Superior temporal gyrus (tissue), 1 donor: ENCODE results near the gene PLA2R1.

Source experiments
- DNase-seq: peaks from one replicate; pipeline ENCODE4 v3.0.0-alpha.2; 2016; ENCODE audit errors: extremely low spot score

Gene PLA2R1

DNA sequence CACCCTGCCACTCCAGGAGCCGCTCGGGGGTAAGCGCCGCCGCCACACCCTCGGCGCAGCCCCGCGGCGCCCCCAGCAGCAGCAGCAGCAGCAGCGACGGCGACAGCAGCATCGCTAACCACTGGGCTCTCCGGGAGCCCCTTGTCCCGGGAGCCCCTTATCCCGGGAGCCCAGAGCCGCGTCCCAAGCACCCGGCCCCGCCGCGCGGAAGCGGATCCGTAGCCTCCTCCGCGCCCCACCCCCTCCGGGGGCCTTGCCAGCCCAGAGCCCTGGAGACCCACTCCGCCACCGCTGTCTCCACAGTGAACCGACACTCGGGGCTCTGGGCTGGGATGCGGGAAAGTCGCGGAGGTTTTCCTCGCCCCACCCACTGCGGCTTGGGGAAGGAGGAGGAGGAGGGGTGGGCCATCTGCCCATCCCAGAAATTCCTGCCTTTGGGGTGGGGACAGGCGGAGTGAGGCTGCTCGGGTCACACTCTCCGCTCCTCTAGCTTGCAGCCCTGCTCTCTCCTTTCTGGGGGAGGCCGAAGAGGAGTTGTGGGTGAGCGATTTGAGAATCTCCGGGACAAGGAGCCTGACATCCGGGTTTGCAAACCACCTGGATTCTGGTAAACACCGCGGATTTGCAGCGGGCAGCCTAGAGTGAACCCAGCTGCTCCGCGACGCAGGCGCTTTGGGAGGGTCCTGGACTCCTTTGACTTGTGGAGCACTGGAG lies at the start of gene PLA2R1:
Gene PLA2R1, minus strand, starts transcription at position 324 of the 714 bp plus-strand sequence. Its CDS starts 212 bp downstream, at position 112.
- DNase-seq = no peak

DNA sequence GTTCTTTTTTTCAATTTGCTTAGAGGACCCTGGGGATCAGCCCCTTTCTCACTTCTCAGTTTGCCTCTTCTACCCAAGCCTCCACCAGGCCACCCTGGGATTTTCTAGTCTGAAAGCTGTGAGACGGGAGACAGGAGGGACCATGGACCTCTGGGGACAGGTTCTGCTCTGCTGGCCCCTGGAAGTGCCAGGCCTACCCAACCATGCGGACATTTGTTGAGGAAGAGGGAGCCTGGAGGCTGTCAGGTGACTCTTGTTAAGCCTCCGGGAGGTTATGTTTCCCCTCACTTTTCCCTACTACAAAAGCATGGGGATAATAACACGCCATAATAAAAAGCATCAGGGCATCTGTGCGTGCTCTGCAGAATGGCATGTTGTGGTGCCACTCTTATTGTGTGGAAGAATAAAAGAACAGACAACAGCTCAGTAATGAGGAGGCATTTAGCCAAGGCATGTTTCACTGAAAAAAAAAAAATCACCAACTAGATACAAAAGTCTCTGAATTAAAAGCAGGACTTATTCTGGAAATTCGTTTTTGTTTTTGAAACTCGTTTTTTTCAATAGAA lies 48.3 kb upstream of the PLA2R1 start:
- no peak for DNase-seq

DNA sequence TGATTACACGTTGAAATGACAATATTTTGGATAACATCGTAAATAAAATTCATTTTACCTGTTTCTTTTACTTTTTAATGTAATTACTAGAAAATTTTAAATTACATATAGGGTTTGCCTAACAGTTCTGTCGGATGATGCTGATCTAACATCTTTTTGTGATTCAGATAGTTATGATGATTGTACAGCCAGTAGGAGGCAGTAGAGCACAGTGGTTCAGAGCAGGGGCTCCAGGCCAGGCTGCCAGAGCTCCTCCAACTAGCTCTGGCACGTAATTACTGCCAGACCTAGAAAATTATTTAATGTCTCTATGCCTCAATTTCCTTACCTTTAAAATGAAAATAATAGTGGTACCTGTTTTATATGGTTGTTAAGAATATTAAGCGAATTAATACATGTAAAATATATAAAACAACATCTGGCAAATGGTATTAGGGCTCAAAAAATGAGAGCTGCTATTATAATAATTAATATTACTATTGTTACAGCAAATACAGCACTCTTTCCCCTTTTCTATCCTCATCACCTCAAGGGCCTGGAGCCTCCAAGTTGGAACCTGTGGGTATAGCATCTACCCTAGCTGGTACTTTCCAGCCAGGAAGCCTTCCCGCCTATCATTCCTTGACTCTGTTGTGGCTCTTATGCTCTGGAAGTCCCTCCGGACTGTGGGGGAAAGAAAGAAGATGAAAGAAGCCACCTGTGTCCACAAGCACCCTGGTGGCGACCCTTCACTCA lies 47.7 kb upstream of the PLA2R1 start:
- peak; percentile 87 for DNase-seq

- no peak for DNase-seq
Observed at GRCh38 chr2:160109243-160109642, 46.8 kb upstream of the PLA2R1 start.

- DNase-seq = no peak
Observed at GRCh38 chr2:160108646-160109045, 46.2 kb upstream of the PLA2R1 start.

- DNase-seq = no peak
Observed at GRCh38 chr2:160105366-160105765, 43.0 kb upstream of the PLA2R1 start.

DNA sequence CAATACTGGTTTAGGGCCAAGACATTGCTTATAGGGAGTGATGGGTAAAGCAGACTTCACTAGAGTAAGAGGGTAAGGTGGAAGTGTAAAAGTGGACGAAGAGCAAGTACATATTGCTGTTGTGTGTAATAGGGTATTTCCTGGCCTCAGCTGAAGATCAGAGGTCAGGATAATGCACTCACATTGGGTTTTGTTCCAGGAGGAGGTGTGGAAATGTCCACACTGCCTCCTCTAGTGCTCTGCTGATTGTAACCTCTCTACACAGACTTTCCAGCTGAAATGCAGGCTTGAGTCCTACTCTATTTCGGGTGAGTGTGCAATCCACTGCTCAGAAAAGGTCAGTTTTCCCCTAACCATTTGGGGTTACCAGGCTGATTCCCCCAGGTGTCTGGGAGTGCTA lies 41.7 kb upstream of the PLA2R1 start:
- DNase-seq = no peak

- DNase-seq = no peak
Observed at GRCh38 chr2:160097326-160097725, 34.9 kb upstream of the PLA2R1 start.

DNA sequence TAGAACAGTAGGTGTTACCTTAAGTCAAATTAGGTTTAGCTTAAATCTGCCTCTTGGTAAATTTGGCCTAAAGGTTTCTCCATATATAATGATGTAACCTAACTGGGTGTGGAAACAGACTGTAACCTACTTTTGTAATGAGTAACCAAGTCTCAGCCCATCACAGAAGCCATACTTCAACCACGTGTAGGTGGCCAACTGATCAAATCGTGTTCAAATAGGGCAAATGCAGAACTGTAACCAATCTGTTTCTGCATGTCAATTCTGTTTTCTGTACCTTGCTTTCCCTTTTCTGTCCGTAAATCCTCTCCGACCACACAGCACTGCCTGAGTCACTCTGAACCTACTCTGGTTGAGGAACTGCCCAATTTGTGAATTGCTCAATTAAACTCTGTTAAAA lies 34.0 kb upstream of the PLA2R1 start:
- DNase-seq = no peak

- no peak for DNase-seq
Observed at GRCh38 chr2:160092445-160092844, 30.0 kb upstream of the PLA2R1 start.

DNA sequence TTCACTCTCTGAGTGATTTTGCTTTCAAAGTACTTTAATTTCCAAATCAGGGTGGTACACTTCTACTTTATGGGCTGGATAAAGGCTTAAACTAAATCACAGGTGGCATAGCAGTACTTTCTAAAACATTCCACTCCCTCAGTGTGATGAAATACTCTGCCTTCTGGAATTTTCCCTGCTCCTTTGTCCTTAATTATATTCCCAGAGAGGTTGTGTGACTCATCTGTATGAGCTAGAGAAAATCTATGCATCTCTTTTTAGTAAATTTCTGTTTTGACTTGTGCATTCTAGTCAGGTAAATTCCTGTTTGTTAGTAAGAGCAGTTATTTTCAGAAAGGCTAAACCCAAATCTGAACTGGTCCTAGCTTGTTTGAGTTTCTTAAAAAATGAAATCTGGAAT lies 29.0 kb upstream of the PLA2R1 start:
- DNase-seq = no peak

DNA sequence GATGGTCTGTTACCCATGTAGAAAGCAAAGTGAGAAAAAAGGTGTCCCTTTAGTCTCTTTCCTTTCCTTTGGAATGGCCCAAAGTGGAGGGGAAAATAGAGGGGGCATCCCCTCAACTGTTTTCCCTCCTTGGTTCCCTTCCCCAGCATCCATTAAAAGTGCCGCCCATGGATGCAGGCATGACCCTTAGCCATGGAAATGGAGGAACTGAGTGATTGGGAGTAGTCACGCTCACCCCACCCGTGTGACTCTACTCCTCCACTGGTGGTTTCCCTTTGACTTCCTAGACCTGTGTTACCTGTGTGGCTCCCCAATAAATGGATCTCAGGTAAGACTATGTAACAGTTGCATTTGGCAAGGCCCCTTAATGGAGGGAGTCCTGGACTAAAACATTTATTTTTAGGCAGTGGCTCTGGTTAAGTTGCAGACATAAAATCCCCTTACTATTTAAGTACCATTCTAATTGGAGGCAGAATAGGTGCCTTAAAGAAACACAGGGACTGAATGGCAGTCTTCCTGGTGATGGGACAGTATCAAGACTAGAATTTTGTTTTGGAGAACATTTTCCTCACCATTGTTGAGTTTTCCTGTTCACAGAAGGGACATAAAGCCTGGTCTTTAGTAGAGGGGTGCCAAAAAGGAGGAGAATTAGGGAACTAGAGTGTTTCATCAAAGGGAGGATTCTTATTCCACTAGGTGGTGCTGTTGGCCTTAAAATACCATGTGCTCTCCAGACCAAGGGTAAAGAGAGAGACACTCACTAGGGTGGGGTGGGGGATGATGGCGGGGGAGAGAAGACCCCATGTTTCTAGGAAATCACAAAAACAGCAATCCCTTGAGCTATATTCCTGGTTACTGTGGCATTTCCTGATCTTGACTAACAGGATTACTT lies 25.7 kb upstream of the PLA2R1 start:
- DNase-seq = no peak

- no peak for DNase-seq
Observed at GRCh38 chr2:160085662-160086061, 23.2 kb upstream of the PLA2R1 start.

GRCh38 chr2:160077912-160078810 lies 15.7 kb upstream of the PLA2R1 start:
- DNase-seq = no peak

- DNase-seq = no peak
Observed at GRCh38 chr2:160076914-160077313, 14.5 kb upstream of the PLA2R1 start.

GRCh38 chr2:160076241-160076640 lies 13.8 kb upstream of the PLA2R1 start:
- DNase-seq = no peak

- DNase-seq = no peak
Observed at GRCh38 chr2:160075171-160075570, 12.8 kb upstream of the PLA2R1 start.

DNA sequence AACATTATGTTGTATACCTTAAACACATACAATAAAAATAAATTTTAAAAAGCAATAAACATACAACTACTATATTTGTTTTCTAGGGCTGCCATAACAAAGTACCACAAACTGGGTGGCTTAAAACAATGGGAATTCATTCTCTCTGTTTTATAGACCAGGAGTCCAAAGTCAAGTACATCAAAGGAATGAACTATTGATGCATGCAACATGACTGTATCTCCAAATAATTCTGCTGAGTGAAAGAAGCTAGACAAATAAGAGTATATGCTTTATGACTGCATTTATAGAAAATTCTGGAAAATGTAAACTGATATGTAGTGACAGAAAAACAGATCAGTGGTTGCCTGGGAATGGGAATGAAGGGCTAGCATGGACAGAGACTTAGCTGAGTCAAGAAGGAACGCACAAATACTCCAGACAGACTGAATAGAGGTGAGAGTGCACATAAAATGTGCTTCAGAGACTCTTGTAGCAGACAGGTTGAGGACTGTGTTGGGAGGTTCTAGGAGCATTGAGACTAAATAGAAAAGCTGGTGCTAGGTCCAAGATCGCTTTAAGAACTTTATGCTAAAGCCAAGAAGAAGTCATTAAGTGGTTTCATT lies 11.0 kb upstream of the PLA2R1 start:
- no peak for DNase-seq

GRCh38 chr2:160068906-160069305 lies 6.5 kb upstream of the PLA2R1 start:
- no peak for DNase-seq

DNA sequence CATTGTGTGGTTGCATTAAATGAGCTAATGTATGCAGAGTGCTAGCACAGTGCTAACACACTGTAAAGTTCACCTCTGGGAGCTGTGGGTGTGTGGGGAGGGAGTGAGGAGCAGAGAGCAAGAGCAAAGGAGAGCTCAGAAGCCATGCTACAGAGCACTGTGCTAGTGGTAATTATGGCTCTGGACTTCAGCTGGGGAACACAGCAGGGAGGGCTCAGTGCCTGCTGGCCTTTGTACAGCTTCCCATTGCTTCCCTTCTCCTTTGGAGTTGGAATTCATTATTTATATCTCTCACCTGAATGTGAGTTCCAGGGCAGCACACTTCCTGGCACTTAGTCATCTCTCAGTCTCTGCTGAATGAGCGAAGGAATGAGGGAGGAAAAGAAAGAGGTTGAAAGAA lies 2.5 kb upstream of the PLA2R1 start:
- DNase-seq = no peak
